Kidney epithelial cell (primary cell): ENCODE measurements around the gene PGLYRP1. TPM values are rescaled to one million over a fixed set of nuclear protein-coding genes. Genes with fewer than 3 reads are reported as not detected.

Experiments used
- DNase-seq: peaks from one replicate; pipeline ENCODE4 v3.0.0-alpha.2; 2010; ENCODE audit warnings: low read depth
- H3K27me3 ChIP-seq: 2 replicates; pipeline ENCODE4 v1.6.0; 2011; ENCODE audit warnings: low read length; ENCODE audit not compliant: control insufficient read depth, insufficient read depth
- H3K36me3 ChIP-seq: 2 replicates; pipeline ENCODE4 v1.5.1; 2011; ENCODE audit warnings: low read length; ENCODE audit not compliant: control insufficient read depth, insufficient read depth
- H3K4me3 ChIP-seq: 2 replicates; pipeline ENCODE4 v1.5.1; 2011; ENCODE audit warnings: low read depth, mild to moderate bottlenecking, control low read depth, low read length
- CTCF ChIP-seq: IDR thresholded peaks from 2 replicates; pipeline ENCODE4 v1.5.1; 2011; ENCODE audit warnings: mild to moderate bottlenecking, moderate library complexity, low read length, control low read depth, inconsistent platforms; ENCODE audit not compliant: insufficient read depth, poor library complexity, severe bottlenecking
- total RNA-seq: library from RNA; depleted of rRNA; stranded (reverse); fragments of >200 nt; gene quantifications from 2 replicates; pipeline ENCODE4 v1.2.3, GENCODE V29; 2015

Gene PGLYRP1
- total RNA-seq, 1 donor from 2014 or later, result not detected

GRCh38 chr19:46065486-46066071 is 42.7 kb upstream of the PGLYRP1 start:
- Histone ChIP-seq H3K27me3 (peaks cover 6% of the 10 kb centered on the region), H3K36me3 (no peaks in the 10 kb centered on the region), H3K4me3 (no peak overlapping the region)
- no peak for TF ChIP-seq CTCF
- no peak for DNase-seq

- no peak for TF ChIP-seq CTCF
- no peaks in the 10 kb centered on the region for H3K36me3 ChIP-seq
Measured at GRCh38 chr19:46063201-46063600, 40.3 kb upstream of the PGLYRP1 start.

GRCh38 chr19:46060012-46060411 is 37.2 kb upstream of the PGLYRP1 start:
- no peak overlapping the region for H3K4me3 ChIP-seq
- DNase-seq, result no peak
- no peaks in the 10 kb centered on the region for H3K36me3 ChIP-seq
- TF ChIP-seq CTCF, result no peak
- H3K27me3 ChIP-seq, result peaks cover 2% of the 10 kb centered on the region

More at GRCh38 chr19:46063201-46063600, 40.3 kb upstream of the PGLYRP1 start:
- H3K27me3 ChIP-seq, result peaks cover 6% of the 10 kb centered on the region
- no peak overlapping the region for H3K4me3 ChIP-seq
- no peak for DNase-seq

- no peak for DNase-seq
- no peak for TF ChIP-seq CTCF
- no peaks in the 10 kb centered on the region for H3K36me3 ChIP-seq
- no peak overlapping the region for H3K4me3 ChIP-seq
- H3K27me3 ChIP-seq, result peaks cover 2% of the 10 kb centered on the region
Measured at GRCh38 chr19:46058778-46059177, 35.9 kb upstream of the PGLYRP1 start.

GRCh38 chr19:46056536-46056935 is 33.7 kb upstream of the PGLYRP1 start:
- no peak for DNase-seq
- Histone ChIP-seq H3K36me3 (no peaks in the 10 kb centered on the region), H3K4me3 (no peak overlapping the region), H3K27me3 (no peaks in the 10 kb centered on the region)
- TF ChIP-seq CTCF, result no peak

GRCh38 chr19:46052896-46053295 is 30.0 kb upstream of the PGLYRP1 start:
- Histone ChIP-seq H3K27me3 (peaks cover 6% of the 10 kb centered on the region), H3K4me3 (no peak overlapping the region), H3K36me3 (no peaks in the 10 kb centered on the region)
- no peak for TF ChIP-seq CTCF
- no peak for DNase-seq
